Measurements from ENCODE around the gene CTSW. TPM values are rescaled to one million over a fixed set of nuclear protein-coding genes. Genes with fewer than 3 reads are reported as not detected.

The CTSW gene
- total RNA-seq, 1 donor from 2014 or later = not detected

DNA sequence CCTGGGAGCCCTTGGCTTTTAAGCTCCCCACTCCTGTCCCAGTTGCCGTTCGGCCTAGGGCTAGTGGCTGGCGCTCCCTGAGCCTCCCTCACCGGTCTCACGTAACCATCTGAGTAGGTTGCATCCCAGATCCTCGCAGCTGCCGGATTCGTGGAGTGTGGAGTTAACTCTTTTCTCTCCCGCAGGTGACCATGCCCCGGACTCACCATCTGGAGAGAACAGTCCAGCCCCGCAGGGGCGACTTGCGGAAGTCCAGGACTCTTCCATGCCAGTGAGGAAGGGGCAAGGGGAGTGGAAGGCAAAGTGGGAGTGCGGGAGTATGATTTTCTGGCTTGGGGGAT, 18.5 kb upstream of the CTSW start:
- peak overlapping the region; percentile 93 for H3K4me3 Mint-ChIP-seq (ENCODE audit: unreplicated experiment)
- no peak for DNase-seq

DNA sequence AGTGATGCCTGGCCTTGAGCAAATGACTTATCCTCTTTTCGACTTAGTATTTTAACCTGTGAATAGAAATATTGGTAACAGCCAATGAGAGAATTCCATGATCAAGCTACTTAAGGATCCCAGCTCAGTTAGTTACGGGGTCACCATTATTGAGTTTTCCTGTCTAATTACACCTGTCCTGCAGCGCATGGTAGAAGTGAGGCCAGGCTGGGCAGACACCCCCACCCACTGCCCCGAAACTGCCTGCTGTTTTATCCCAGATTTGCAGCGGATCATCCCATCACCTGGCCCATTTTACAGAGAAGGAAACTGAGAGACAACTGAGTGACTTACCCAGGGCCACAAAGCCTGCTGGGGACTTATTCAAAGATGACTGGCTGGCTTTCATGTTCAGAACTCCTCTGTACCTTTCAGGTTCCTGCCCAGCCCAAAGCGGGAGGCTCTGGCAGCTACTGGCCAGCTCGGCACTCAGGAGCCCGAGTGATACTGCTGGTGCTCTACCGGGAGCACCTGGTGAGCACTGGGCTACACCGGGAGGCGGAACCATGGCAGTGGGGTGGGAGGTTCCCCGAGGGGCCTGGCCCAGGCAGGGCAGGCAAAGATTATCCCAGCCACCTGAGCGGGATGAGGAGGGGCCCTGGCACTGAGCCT, 18.0 kb upstream of the CTSW start:
- H3K36me3 Mint-ChIP-seq (ENCODE audit: unreplicated experiment) = peaks cover 4% of the 10 kb centered on the region
- H3K4me3 Mint-ChIP-seq (ENCODE audit: unreplicated experiment) = peak overlapping the region; percentile 93
- no peak for TF ChIP-seq CTCF (IDR thresholded peaks at IDR 0.05; ENCODE audit: partially characterized antibody, unreplicated experiment)
- H3K4me1 Mint-ChIP-seq (ENCODE audit: low read depth, unreplicated experiment) = peaks cover 3% of the 10 kb centered on the region
- H3K9me3 Mint-ChIP-seq (ENCODE audit: unreplicated experiment) = peaks cover 27% of the 10 kb centered on the region
- no peak for DNase-seq
- peaks cover 32% of the 10 kb centered on the region for H3K27me3 Mint-ChIP-seq (ENCODE audit: unreplicated experiment)
- H3K27ac Mint-ChIP-seq (ENCODE audit: unreplicated experiment) = peak overlapping the region; percentile 83

More for the DNA sequence above, 18.5 kb upstream of the CTSW start:
- Mint-ChIP-seq H3K9me3 (ENCODE audit: unreplicated experiment) (peaks cover 32% of the 10 kb centered on the region), H3K36me3 (ENCODE audit: unreplicated experiment) (peaks cover 4% of the 10 kb centered on the region), H3K27ac (ENCODE audit: unreplicated experiment) (peak overlapping the region; percentile 83), H3K4me1 (ENCODE audit: low read depth, unreplicated experiment) (peaks cover 8% of the 10 kb centered on the region), H3K27me3 (ENCODE audit: unreplicated experiment) (peaks cover 37% of the 10 kb centered on the region)
- TF ChIP-seq CTCF (IDR thresholded peaks at IDR 0.05; ENCODE audit: partially characterized antibody, unreplicated experiment) = no peak

DNA sequence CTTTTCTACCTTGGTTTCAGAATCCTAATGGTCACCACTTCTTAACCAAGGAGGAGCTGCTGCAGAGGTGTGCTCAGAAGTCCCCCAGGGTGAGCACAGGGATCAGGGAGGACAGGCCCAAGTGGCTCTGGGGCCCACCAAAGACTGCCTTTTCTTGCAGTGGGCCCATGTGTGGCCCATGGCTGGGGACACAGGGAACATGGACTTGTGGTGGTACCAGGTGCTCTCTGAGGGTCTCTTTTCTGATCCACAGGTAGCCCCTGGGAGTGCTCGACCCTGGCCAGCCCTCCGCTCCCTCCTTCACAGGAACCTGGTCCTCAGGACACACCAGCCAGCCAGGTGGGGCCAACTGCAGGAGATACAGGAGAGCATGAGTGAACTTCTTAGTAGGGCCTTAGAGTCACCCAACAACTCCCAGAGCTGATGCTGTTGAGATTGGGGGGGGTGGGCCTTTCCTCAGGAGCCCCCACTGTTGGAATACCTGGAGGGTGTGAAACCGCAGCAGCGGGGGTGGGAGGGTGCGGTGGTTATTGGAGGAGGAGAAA, 17.4 kb upstream of the CTSW start:
- Mint-ChIP-seq H3K9me3 (ENCODE audit: unreplicated experiment) (peaks cover 25% of the 10 kb centered on the region), H3K4me1 (ENCODE audit: low read depth, unreplicated experiment) (peaks cover 5% of the 10 kb centered on the region), H3K36me3 (ENCODE audit: unreplicated experiment) (peaks cover 4% of the 10 kb centered on the region), H3K27ac (ENCODE audit: unreplicated experiment) (peak overlapping the region; percentile 62), H3K4me3 (ENCODE audit: unreplicated experiment) (no peak overlapping the region), H3K27me3 (ENCODE audit: unreplicated experiment) (peaks cover 33% of the 10 kb centered on the region)
- DNase-seq = no peak
- no peak for TF ChIP-seq CTCF (IDR thresholded peaks at IDR 0.05; ENCODE audit: partially characterized antibody, unreplicated experiment)

DNA sequence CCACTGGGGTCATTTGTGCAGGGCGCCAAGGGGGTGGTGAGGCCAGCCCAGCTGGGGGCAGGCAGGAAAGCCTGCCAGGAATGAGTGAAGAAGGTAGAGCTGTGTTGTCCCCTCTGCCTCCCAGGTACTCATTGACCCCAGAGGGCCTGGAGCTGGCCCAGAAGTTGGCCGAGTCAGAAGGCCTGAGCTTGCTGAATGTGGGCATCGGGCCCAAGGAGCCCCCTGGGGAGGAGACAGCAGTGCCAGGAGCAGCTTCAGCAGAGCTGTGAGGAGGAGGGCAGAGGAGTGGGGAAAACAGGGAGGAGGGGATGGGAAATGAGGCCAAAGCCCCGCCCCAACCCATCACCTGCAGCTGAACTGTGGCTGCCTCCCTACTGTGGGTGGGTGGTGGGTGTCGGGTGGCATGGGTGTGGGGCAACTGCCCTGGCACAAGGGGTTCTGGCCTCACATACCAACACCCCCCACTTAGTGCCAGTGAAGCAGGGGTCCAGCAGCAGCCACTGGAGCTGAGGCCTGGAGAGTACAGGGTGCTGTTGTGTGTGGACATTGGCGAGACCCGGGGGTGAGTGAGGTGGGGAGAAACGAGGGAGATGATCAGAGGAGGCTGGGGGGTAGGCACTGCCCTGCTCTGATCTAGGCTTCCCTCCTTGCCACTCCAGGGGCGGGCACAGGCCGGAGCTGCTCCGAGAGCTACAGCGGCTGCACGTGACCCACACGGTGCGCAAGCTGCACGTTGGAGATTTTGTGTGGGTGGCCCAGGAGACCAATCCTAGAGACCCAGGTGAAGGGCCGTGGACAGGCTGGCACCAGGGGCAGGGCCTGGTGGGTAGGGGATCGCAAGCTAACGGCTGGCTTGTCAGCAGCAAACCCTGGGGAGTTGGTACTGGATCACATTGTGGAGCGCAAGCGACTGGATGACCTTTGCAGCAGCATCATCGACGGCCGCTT, 16.4 kb upstream of the CTSW start:
- H3K27ac Mint-ChIP-seq (ENCODE audit: unreplicated experiment) = peak overlapping the region; percentile 62
- no peak for DNase-seq
- H3K4me3 Mint-ChIP-seq (ENCODE audit: unreplicated experiment) = no peak overlapping the region
- H3K9me3 Mint-ChIP-seq (ENCODE audit: unreplicated experiment) = peaks cover 24% of the 10 kb centered on the region
- H3K4me1 Mint-ChIP-seq (ENCODE audit: low read depth, unreplicated experiment) = peaks cover 7% of the 10 kb centered on the region
- TF ChIP-seq CTCF (IDR thresholded peaks at IDR 0.05; ENCODE audit: partially characterized antibody, unreplicated experiment) = no peak
- H3K36me3 Mint-ChIP-seq (ENCODE audit: unreplicated experiment) = peaks cover 4% of the 10 kb centered on the region
- peaks cover 35% of the 10 kb centered on the region for H3K27me3 Mint-ChIP-seq (ENCODE audit: unreplicated experiment)

Data from glutamatergic neuron (in vitro differentiated cells).